ENCODE results near the gene OR6B3. TPM values are rescaled to one million over a fixed set of nuclear protein-coding genes. Genes with fewer than 3 reads are reported as not detected.

OR6B3 gene
- total and polyA plus RNA-seq, 9 of the 15 experiments (the other 6 are each of a cell fraction or from before 2014, with no cell fraction given) = not detected

DNA sequence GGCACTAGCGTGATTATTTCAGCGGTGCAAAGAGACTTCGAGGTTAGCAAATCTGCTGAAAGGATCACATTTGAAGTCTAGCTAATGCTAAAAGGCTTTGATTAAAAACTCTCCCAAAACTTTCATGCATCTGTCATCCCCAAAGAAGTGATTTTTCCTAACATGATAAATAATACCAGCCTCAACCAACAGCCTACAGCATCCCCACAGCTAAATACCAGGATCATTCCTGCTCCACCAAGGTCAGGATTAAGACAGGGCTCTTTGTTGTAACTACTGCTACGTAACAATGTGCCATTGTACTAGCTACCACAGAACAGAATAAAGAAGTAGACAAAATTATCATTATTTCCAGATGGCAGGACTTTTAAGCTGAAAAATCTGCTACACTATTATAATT lies 1.6 kb downstream of the OR6B3 start:
- Histone ChIP-seq H3K27me3 (ENCODE audit: control insufficient read depth in 2 of 2, insufficient read depth in 2 of 2, low read length in 2 of 2) (peaks cover 13 to 55% of the 10 kb centered on the region in 2 experiments; a peak in 4 of 5 replicates), H3K79me2 (ENCODE audit: control insufficient read depth, insufficient read depth, low read length) (no peaks in the 10 kb centered on the region), H2AFZ (ENCODE audit: low read depth, low read length) (no peak overlapping the region), H3K9ac (ENCODE audit: insufficient read depth in 1 of 2, low read depth in 2 of 2, low read length in 2 of 2) (no peak overlapping the region), H3K9me3 (replicated peaks; ENCODE audit: control insufficient read depth, insufficient read depth, low read depth, low read length) (no peaks in the 10 kb centered on the region), H3K36me3 (ENCODE audit: control insufficient read depth, insufficient read depth, low read length) (no peaks in the 10 kb centered on the region), H3K4me3 (no peak overlapping the region), H3K9me1 (ENCODE audit: control insufficient read depth, insufficient read depth, low read length) (no peaks in the 10 kb centered on the region), H3K4me2 (ENCODE audit: insufficient read depth, low read length) (no peak overlapping the region), H3K27ac (ENCODE audit: extremely low read depth, low read depth, low read length) (no peak overlapping the region), H3K4me1 (replicated peaks in 1 of 2; ENCODE audit: control insufficient read depth in 2 of 2, insufficient read depth in 2 of 2, low read length in 2 of 2) (no peaks in the 10 kb centered on the region), H4K20me1 (replicated peaks; ENCODE audit: control insufficient read depth, insufficient read depth, low read length) (no peaks in the 10 kb centered on the region)
- no TSS peak for BruUV-seq (replicated peaks)
- DNase-seq (ENCODE audit: extremely low read depth in 1 of 4, low spot score in 3 of 4) = no peak
- TF ChIP-seq ZNF511 (CRISPR knock-in tag; IDR thresholded peaks at IDR 0.05) = no peak
- TF ChIP-seq SRSF3 (IDR thresholded peaks at IDR 0.05; ENCODE audit: insufficient read depth, low read length) = no peak
- TF ChIP-seq, protein P1, sequence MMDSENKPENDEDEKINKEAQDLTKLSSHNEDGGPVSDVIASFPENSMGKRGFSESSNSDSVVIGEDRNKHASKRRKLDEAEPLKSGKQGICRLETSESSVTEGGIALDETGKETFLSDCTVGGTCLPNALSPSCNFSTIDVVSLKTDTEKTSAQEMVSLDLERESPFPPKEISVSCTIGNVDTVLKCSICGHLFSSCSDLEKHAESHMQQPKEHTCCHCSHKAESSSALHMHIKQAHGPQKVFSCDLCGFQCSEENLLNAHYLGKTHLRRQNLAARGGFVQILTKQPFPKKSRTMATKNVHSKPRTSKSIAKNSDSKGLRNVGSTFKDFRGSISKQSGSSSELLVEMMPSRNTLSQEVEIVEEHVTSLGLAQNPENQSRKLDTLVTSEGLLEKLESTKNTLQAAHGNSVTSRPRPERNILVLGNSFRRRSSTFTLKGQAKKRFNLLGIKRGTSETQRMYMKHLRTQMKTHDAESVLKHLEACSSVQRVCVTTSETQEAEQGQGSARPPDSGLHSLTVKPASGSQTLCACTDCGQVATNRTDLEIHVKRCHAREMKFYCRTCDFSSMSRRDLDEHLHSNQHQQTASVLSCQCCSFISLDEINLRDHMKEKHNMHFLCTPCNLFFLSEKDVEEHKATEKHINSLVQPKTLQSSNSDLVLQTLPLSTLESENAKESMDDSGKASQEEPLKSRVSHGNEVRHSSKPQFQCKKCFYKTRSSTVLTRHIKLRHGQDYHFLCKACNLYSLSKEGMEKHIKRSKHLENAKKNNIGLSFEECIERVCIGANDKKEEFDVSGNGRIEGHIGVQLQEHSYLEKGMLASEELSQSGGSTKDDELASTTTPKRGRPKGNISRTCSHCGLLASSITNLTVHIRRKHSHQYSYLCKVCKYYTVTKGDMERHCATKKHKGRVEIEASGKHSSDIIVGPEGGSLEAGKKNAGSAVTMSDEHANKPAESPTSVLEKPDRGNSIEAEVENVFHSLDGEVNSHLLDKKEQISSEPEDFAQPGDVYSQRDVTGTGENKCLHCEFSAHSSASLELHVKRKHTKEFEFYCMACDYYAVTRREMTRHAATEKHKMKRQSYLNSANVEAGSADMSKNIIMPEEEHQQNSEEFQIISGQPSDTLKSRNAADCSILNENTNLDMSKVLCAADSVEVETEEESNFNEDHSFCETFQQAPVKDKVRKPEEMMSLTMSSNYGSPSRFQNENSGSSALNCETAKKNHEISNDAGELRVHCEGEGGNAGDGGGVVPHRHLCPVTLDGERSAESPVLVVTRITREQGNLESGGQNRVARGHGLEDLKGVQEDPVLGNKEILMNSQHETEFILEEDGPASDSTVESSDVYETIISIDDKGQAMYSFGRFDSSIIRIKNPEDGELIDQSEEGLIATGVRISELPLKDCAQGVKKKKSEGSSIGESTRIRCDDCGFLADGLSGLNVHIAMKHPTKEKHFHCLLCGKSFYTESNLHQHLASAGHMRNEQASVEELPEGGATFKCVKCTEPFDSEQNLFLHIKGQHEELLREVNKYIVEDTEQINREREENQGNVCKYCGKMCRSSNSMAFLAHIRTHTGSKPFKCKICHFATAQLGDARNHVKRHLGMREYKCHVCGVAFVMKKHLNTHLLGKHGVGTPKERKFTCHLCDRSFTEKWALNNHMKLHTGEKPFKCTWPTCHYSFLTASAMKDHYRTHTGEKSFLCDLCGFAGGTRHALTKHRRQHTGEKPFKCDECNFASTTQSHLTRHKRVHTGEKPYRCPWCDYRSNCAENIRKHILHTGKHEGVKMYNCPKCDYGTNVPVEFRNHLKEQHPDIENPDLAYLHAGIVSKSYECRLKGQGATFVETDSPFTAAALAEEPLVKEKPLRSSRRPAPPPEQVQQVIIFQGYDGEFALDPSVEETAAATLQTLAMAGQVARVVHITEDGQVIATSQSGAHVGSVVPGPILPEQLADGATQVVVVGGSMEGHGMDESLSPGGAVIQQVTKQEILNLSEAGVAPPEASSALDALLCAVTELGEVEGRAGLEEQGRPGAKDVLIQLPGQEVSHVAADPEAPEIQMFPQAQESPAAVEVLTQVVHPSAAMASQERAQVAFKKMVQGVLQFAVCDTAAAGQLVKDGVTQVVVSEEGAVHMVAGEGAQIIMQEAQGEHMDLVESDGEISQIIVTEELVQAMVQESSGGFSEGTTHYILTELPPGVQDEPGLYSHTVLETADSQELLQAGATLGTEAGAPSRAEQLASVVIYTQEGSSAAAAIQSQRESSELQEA (IDR thresholded peaks at IDR 0.05; ENCODE audit: low read depth) = no peak
- no peak for FAIRE-seq
- in situ Hi-C loops (cut with MboI) (no loop called here), intact Hi-C loops (cut with micrococcal nuclease) (no loop called here)
- ChIA-PET POLR2A (interaction anchor here (1.0 kb wide), 1 partner anchor 10 kb away, joined by 5 read pairs; no protein-coding TSS in a partner anchor), CTCF (ENCODE audit: low intra/inter-chr PET ratio) (no interaction called here)
- ATAC-seq = no peak
- 0% methylated on average over 4 of the region's 4 CpGs for WGBS (ENCODE audit: insufficient coverage, low coverage, missing lambda C conversion rate)
